Measurements from ENCODE around the gene GRAMD2B.

Gene GRAMD2B

DNA sequence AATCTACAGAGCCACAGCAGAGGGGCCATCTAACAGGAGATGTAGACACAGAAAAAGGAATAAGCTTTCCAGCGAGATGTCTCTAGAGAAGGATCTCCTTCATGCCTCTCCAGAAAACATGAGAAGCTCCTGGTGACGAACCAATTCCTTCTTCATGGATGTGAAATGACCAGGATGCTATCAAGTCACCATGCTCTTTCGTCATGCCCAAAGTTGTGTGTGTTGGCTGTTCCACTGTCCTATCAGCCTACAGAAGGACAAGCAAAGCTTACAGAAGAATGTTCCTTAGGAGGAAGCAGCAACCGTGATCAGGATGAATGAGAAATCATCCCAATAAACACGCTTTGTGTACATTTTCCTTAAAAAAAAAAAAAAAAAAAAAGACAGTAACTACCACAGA, 117.4 kb downstream of the GRAMD2B start:
- DNase-seq (ENCODE audit: low read depth, low spot score), result no peak

DNA sequence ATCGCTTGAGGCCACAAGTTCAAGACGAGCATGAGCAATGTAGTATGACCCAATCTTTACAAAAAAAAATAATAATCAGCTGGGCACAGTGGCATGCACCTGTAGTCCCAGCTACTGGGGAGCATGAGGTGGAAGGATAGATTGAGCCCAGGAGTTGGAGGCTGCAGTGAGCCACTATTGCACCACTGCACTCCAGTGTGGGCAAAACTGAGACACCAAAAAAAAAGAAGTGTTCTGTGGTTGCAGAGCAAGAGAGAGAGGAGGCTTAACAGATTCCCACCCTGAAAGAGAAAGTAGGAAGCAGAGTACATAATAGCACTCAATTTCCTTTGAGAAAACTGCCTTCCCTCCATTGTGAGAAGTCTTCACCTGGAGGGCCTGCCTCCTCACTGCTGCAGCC, 119.2 kb downstream of the GRAMD2B start:
- no peak for DNase-seq (ENCODE audit: low read depth, low spot score)

DNA sequence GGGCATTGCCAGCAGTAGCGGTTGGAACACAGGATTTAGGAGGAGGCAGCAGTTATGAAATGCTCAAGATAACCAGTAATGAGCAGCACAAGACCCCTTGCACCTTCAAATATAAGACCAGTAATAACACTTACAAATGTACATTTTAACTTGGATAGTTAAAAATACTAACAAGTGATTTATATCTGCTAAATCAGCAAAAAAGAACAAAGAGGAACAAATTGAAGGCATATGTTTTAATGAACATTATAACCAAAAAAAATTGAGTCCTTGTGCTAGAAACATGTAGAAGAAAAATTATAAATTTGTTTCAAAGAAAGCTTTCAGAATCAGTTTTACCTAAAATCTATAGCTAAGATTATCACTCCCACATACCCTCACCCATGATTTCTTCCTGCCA, 119.8 kb downstream of the GRAMD2B start:
- no peak for DNase-seq (ENCODE audit: low read depth, low spot score)

DNA sequence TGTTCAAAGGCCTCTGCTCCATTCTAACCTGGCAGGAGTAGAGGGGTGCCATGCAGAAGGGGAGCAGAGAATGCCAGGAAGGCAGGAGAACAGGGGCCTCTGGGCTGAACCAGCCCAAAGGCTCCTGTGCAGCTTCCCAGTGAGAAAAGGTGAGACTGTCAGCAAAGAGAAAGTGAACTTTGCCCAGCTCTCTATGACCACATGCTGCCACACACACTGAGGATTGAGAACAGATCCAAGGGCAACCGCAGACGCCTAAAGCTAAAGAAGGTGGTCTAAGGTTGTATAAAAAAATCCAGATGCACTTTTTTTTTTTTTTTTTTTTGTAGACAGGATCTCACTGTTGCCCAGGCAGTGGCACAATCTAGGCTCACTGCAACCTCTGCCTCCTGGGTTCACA, 120.5 kb downstream of the GRAMD2B start:
- DNase-seq (ENCODE audit: low read depth, low spot score), result no peak
